Panc1 (cell line): ENCODE measurements around the gene SPECC1L. TPM values are rescaled to one million over a fixed set of nuclear protein-coding genes. Genes with fewer than 3 reads are reported as not detected.

Source experiments
- ATAC-seq: fragments of 200-7000 bp; cut with Tn5 transposase; 2 replicates; pipeline ENCODE4 v1.9.1; 2020; ENCODE audit warnings: mild to moderate bottlenecking, moderate library complexity
- BruUV-seq: library from RNA; stranded (reverse); fragments of 400-500 nt; replicated peaks from 2 replicates; lab custom pipeline; 2021; lab: Mats Ljungman, UMichigan
- CTCF ChIA-PET: fragments of 300-600 bp; sonication (Branson Sonifier 250); formaldehyde crosslinking; loops from one replicate; lab custom pipeline; 2022; ENCODE audit warnings: antibody characterized with exemption; lab: Charles Lee
- POLR2A ChIA-PET: fragments of 300-600 bp; sonication (Branson Sonifier 250); formaldehyde crosslinking; loops from one replicate; lab custom pipeline; 2022; ENCODE audit warnings: antibody characterized with exemption; lab: Charles Lee
- DNase-seq: peaks from one replicate; pipeline ENCODE4 v3.0.0-alpha.2; 2010; ENCODE audit warnings: low read depth, low spot score
- H3K27ac ChIP-seq: 2 replicates; pipeline ENCODE4 v1.5.1; 2011; ENCODE audit warnings: mild to moderate bottlenecking, low read length, inconsistent platforms
- H3K27me3 ChIP-seq: fragments of 200-500 bp; sonication (Bioruptor generic); 2 replicates; pipeline ENCODE4 v1.6.0; 2014; ENCODE audit warnings: low read length, inconsistent platforms; ENCODE audit not compliant: control insufficient read depth, insufficient read depth
- H3K36me3 ChIP-seq: fragments of 200-500 bp; sonication (Bioruptor generic); 2 replicates; pipeline ENCODE4 v1.5.1; 2014; ENCODE audit warnings: inconsistent platforms, mild to moderate bottlenecking, low read length, moderate library complexity; ENCODE audit not compliant: control insufficient read depth, insufficient read depth
- H3K4me1 ChIP-seq: 2 replicates; pipeline ENCODE4 v1.5.1; 2011; ENCODE audit warnings: inconsistent platforms, mild to moderate bottlenecking, low read length, moderate library complexity; ENCODE audit not compliant: control insufficient read depth, insufficient read depth
- H3K4me3 ChIP-seq, 2 experiments: 2 replicates each; pipeline ENCODE4 v1.5.1; 2011 to 2012; ENCODE audit warnings: low read depth in 2 of 2, low read length in 2 of 2, mild to moderate bottlenecking in 2 of 2, inconsistent platforms in 1 of 2, moderate library complexity in 1 of 2
- H3K9me3 ChIP-seq: fragments of 200-500 bp; sonication (Bioruptor generic); 2 replicates; pipeline ENCODE4 v1.5.1; 2014; ENCODE audit warnings: low read depth, mild to moderate bottlenecking, inconsistent platforms, low read length, moderate library complexity; ENCODE audit not compliant: control insufficient read depth, insufficient read depth
- CTCF ChIP-seq: fragments of 450-650 bp; IDR thresholded peaks from 2 replicates; pipeline ENCODE4 v1.5.1; 2017; ENCODE audit warnings: mild to moderate bottlenecking
- POLR2AphosphoS5 ChIP-seq: IDR thresholded peaks from 2 replicates; pipeline ENCODE4 v1.6.1; 2012; ENCODE audit warnings: mild to moderate bottlenecking, low read depth, low read length, moderate library complexity
- SIN3A ChIP-seq: IDR thresholded peaks from 2 replicates; pipeline ENCODE4 v1.6.1; 2012; ENCODE audit warnings: low read depth, mild to moderate bottlenecking, low read length, moderate library complexity, borderline replicate concordance; ENCODE audit not compliant: insufficient read depth
- TCF7L2 ChIP-seq: IDR thresholded peaks from 2 replicates; pipeline ENCODE4 v1.6.1; 2011; ENCODE audit warnings: mild to moderate bottlenecking, low read depth, low read length, inconsistent platforms
- in situ Hi-C: cut with HindIII; loops from 2 replicates; pipeline ENCODE4 v1.10.0; 2016; ENCODE audit warnings: low sequenced_read_pairs, low pct_unique_long_range_greater_than_20kb
- intact Hi-C: fragments of 100-400 bp; cut with micrococcal nuclease; formaldehyde crosslinking; loops from one replicate; pipeline ENCODE4 v1.10.0; 2022; ENCODE audit not compliant: unreplicated experiment
- total RNA-seq: library from RNA; stranded (reverse); gene quantifications from one replicate; pipeline ENCODE4 v1.2.1, GENCODE V29; 2021; ENCODE audit not compliant: unreplicated experiment
- TF ChIP-seq, protein P1 (sequence below), 2 experiments: IDR thresholded peaks; 2 replicates each; pipeline ENCODE4 v1.6.1; 2011 to 2012; ENCODE audit warnings: low read depth in 2 of 2, control low read depth in 1 of 2, low read length in 1 of 2, mild to moderate bottlenecking in 1 of 2, moderate library complexity in 1 of 2; ENCODE audit not compliant: insufficient read depth in 1 of 2

Gene SPECC1L
- total RNA-seq, 1 experiment from 2014 or later: 43.3 TPM

- Histone ChIP-seq H3K27me3 (no peaks in the 10 kb centered on the region), H3K36me3 (no peaks in the 10 kb centered on the region), H3K27ac (no peak overlapping the region), H3K9me3 (no peaks in the 10 kb centered on the region), H3K4me3 (peak overlapping the region; percentile 45 to 49), H3K4me1 (peaks cover 14% of the 10 kb centered on the region)
- TF ChIP-seq, protein P1, sequence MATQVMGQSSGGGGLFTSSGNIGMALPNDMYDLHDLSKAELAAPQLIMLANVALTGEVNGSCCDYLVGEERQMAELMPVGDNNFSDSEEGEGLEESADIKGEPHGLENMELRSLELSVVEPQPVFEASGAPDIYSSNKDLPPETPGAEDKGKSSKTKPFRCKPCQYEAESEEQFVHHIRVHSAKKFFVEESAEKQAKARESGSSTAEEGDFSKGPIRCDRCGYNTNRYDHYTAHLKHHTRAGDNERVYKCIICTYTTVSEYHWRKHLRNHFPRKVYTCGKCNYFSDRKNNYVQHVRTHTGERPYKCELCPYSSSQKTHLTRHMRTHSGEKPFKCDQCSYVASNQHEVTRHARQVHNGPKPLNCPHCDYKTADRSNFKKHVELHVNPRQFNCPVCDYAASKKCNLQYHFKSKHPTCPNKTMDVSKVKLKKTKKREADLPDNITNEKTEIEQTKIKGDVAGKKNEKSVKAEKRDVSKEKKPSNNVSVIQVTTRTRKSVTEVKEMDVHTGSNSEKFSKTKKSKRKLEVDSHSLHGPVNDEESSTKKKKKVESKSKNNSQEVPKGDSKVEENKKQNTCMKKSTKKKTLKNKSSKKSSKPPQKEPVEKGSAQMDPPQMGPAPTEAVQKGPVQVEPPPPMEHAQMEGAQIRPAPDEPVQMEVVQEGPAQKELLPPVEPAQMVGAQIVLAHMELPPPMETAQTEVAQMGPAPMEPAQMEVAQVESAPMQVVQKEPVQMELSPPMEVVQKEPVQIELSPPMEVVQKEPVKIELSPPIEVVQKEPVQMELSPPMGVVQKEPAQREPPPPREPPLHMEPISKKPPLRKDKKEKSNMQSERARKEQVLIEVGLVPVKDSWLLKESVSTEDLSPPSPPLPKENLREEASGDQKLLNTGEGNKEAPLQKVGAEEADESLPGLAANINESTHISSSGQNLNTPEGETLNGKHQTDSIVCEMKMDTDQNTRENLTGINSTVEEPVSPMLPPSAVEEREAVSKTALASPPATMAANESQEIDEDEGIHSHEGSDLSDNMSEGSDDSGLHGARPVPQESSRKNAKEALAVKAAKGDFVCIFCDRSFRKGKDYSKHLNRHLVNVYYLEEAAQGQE (IDR thresholded peaks at IDR 0.05; ENCODE audit: insufficient read depth in 1 of 2, low read depth in 2 of 2, low read length in 1 of 2): no peak
- intact Hi-C loops (loop anchor here (5.0 kb wide), 1 partner anchor 78 kb away; no protein-coding TSS in a partner anchor), in situ Hi-C loops (no loop called here)
- CTCF ChIA-PET: interaction anchor here (0.5 kb wide), 2 partner anchors 288 to 340 kb away, joined by 3 to 6 read pairs; no protein-coding TSS in a partner anchor
- BruUV-seq: no TSS peak
- ATAC-seq: peak; percentile 40
- DNase-seq: no peak
- POLR2A ChIA-PET: no interaction called here
These were observed 153.6 kb downstream of the SPECC1L start for GRCh38 chr22:24424001-24424900.

- H3K4me1 ChIP-seq: peaks cover 10% of the 10 kb centered on the region
- H3K27ac ChIP-seq: no peak overlapping the region
- TF ChIP-seq, protein P1 (IDR thresholded peaks at IDR 0.05; ENCODE audit: insufficient read depth in 1 of 2, low read depth in 2 of 2, low read length in 1 of 2): no peak
- no peak for TF ChIP-seq SIN3A
- TF ChIP-seq POLR2AphosphoS5: no peak
- no peak for TF ChIP-seq CTCF
- TF ChIP-seq TCF7L2: no peak
- H3K4me3 ChIP-seq: peak overlapping the region in 1 of 2 experiments; percentile 49; a peak in 2 of 4 replicates
- no peaks in the 10 kb centered on the region for H3K9me3 ChIP-seq
- ChIA-PET CTCF (interaction anchor here (0.6 kb wide), 1 partner anchor 77 kb away, joined by 4 read pairs; no protein-coding TSS in a partner anchor), POLR2A (no interaction called here)
- intact Hi-C loops: loop anchor here (5.0 kb wide), 2 partner anchors 77 to 97 kb away; no protein-coding TSS in a partner anchor
- BruUV-seq: no TSS peak
- DNase-seq (no peak), ATAC-seq (no peak)
- H3K27me3 ChIP-seq: no peaks in the 10 kb centered on the region
- in situ Hi-C loops: no loop called here
- no peaks in the 10 kb centered on the region for H3K36me3 ChIP-seq
These were observed 154.5 kb downstream of the SPECC1L start for GRCh38 chr22:24424901-24425775.
